Epithelial cell of prostate (primary cell): ENCODE data around the gene RASIP1.
A peak's percentile ranks its signal among the peaks of the same experiment; 100 is the strongest.
"Not testable (repeated sequence)": the region's sequence is repeated elsewhere in the genome, so short reads cannot be mapped to it uniquely, and the experiment has no call there.

Experiments
- DNase-seq: peaks from one replicate; pipeline ENCODE4 v3.0.0-alpha.2; 2011; ENCODE audit warnings: low read depth, low spot score
- H3K27ac ChIP-seq: fragments of 450-650 bp; 2 replicates; pipeline ENCODE4 v1.5.1; 2017; ENCODE audit warnings: mild to moderate bottlenecking

RASIP1 gene, protein sequence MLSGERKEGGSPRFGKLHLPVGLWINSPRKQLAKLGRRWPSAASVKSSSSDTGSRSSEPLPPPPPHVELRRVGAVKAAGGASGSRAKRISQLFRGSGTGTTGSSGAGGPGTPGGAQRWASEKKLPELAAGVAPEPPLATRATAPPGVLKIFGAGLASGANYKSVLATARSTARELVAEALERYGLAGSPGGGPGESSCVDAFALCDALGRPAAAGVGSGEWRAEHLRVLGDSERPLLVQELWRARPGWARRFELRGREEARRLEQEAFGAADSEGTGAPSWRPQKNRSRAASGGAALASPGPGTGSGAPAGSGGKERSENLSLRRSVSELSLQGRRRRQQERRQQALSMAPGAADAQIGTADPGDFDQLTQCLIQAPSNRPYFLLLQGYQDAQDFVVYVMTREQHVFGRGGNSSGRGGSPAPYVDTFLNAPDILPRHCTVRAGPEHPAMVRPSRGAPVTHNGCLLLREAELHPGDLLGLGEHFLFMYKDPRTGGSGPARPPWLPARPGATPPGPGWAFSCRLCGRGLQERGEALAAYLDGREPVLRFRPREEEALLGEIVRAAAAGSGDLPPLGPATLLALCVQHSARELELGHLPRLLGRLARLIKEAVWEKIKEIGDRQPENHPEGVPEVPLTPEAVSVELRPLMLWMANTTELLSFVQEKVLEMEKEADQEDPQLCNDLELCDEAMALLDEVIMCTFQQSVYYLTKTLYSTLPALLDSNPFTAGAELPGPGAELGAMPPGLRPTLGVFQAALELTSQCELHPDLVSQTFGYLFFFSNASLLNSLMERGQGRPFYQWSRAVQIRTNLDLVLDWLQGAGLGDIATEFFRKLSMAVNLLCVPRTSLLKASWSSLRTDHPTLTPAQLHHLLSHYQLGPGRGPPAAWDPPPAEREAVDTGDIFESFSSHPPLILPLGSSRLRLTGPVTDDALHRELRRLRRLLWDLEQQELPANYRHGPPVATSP

DNA sequence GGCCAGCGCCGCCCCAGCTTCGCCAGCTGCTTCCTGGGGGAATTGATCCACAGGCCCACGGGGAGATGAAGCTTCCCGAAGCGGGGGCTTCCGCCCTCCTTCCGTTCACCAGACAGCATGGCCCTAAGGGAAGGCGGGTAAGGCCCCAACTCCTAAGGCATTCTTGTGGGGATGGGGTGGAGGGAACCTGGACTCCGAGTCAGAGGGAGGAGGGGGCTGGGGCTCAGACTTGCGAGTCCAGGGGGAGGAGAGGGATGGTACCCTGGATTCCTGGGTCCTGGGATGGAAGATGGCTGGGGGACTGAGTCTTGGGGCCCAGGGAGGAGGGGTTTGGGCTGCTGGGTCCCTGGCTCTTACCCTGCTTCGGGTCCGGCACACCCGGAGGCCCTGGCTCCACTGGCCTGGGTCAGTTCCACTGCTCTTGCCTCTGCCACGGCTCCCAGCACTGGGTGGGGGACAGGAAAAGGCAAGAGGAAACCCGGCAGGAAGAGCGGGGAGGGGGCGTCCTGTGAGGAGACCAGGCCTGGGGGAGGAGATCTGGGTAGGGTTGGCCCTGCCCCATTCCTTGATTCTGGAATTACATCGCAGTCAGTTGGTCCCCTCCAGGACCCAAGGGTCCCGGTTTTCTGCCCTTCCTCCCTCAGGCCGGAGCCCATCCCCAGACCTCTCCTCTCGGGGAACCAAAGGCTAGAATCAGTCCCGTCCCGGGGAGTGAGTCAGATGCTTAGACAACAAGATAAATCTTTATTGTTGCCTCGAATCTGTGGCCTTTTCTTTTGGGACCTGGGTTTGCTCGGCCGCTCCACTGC is at the start of gene RASIP1:
Gene RASIP1, minus strand, starts transcription at position 447 of the 809 bp plus-strand sequence. Its CDS starts 328 bp downstream, at position 119.
- DNase-seq: no peak
- no peak within 1 kb of the TSS for H3K27ac ChIP-seq

DNA sequence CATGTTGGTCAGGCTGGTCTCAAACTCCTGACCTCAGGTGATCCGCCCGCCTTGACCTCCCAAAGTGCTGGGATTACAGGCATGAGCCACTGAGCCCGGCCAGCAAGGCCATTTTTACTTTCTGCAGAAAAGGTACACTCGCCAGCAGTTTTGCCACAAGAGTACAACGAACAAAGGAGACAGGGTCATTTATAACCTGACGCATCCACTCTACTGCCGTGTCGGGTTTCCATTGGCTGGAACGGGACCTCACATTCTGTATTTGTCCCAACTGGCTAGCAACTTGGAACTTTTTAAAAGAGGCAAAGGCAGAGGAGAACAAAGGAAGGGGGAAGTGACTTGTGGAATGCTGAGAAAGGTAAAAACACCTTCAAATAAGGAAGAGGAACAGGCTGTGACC is 46.9 kb upstream of the RASIP1 start:
- DNase-seq: not testable (repeated sequence)
- H3K27ac ChIP-seq: peak overlapping the region; percentile 79

DNA sequence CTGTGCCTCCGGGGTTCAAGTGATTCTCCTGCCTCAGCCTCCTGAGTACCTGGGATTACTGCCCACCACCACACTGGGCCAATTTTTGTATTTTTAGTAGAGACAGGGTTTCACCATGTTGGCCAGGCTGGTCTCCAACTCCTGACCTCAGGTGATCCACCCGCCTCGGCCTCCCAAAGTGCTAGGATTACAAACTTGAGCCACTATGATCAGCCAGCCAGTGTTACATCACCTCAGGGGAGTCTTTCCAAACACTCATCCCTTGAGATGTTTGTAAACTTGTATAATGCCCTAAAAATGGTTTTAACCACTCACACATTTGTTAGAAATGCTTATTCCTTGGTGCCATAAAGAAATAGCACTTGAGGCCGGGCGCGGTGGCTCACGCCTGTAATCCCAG is 46.0 kb upstream of the RASIP1 start:
- not testable (repeated sequence) for DNase-seq, H3K27ac ChIP-seq

DNA sequence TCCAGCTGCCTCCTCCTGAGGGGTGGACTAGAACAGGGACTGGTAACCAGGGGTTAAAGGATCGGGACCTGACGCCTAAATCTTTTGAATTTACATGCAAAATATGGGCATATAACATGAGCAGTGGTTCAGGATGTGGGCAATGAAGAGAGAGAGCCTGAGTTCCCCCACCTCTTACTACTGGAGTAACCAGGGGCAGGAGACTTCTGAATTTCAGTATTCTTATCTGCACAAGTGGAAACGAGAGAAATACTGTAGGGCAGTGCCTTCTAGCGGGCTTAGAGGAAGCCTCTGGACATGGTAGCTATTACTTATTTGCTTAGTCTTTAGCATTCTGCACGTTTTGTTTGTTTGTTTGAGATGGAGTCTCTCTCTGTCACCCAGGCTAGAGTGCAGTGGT is 44.1 kb upstream of the RASIP1 start:
- H3K27ac ChIP-seq: no peak overlapping the region
- DNase-seq: no peak

DNA sequence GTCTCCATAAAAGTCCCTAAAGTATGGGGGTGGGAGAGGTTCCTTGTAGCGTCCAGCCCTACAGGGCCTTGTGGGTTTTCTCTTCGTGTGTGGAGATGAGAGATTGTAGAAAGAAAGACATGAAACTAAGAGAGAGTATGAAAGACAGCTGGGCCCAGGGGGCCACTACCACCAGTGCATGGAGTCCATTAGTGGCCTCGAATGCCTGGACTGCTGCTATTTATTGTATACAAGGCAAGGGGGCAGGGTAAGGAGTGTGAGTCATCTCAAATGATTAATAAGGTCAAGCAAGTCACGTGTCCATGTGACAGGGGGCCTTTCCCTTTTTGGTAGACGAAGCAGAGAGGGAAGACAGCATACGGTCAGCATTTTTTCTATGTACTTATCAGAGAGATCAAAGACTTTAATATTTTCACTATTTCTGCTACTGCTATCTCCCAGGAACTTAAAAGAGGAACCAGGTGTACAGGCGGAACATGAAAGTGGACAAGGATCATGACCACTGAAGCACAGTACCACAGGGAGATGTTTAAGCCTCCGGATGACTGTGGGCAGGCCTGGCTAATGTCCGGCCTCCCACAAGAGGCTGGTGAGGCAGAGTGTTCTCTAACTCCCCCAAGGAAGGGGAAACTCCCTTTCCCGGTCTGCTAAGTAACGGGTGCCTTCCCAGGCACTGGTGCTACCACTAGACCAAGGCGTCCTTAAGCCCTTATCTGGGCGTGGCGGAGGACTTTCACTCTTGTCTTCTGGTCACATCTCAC is 40.4 kb upstream of the RASIP1 start:
- DNase-seq: no peak

DNA sequence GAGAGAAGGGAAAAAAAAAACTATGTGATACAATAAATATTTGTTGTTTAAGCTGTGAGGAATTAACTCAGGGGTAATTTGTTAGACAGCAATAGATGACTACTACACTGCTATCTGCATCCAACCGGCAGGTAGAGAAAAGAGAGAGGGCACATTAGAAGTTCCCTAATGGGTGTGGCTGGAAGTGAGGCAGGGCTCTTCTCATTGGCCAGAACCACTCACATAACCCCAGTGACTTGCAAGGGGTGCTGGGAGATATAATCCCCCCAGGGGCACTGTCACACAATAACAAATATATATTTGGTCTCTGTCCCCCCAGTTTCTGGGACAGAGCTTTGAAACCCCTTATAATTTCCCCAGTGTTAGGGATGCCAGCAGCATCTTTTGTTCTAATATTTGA is 39.2 kb upstream of the RASIP1 start:
- no peak for DNase-seq
- no peak overlapping the region for H3K27ac ChIP-seq

More for the DNA sequence above, 40.4 kb upstream of the RASIP1 start:
- H3K27ac ChIP-seq: no peak overlapping the region

DNA sequence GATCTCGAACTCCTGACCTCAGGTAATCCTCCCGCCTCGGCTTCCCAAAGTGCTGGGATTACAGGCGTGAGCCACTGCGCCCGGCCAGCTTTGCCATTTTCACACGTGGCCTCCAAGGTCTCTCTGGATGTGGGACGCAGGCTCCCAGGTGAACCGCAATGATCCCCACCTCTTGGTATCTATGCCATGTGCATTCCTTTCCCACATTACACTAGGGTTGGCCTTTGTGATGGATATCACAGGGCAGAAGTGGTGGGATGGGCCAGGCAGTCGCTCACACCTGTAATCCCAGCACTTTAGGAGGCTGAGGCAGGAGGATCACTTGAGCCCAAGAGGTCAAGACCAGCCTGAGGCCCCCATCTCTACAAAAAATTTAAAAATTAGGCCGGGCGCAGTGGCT is 37.3 kb upstream of the RASIP1 start:
- no peak overlapping the region for H3K27ac ChIP-seq
- no peak for DNase-seq

DNA sequence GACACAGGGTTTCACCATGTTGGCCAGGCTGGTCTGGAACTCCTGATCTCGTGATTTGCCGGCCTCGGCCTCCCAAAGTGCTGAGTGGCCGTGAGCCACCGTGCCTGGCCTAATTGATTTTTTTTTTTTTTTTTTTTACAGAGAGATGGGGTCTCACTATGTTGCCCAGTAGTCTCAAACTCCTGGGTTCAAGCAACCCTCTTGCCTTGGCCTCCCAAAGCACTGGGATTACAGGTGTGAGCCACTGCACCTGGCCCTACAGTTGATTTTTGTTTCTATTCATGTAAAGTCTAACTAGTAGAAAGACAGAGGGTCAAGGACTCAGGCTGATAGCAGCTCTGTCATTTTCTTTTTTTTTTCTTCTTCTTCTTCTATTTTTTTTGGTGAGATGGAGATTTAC is 36.7 kb upstream of the RASIP1 start:
- DNase-seq: no peak
- no peak overlapping the region for H3K27ac ChIP-seq

DNA sequence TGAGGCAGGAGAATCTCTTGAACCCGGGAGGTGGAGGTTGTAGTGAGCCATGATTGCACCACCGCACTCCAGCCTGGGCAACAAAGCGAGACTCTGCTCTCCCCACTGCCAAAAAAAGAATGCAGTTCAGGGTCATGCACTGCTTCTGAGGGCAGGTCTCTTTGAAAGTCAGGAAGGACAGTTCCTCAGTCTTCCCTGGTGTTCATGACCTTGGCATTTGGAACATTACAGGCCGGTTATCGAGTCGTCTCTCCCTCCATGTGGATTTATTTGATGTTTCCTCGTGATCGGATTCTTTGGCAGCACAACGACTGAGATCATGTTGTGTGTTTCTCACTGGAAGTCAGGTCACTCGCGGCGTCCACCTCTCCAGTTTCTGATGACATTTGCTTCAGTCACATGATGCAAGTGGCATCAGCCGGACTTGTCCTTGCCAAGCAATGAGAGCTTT is 32.1 kb upstream of the RASIP1 start:
- no peak for DNase-seq
- no peak overlapping the region for H3K27ac ChIP-seq

DNA sequence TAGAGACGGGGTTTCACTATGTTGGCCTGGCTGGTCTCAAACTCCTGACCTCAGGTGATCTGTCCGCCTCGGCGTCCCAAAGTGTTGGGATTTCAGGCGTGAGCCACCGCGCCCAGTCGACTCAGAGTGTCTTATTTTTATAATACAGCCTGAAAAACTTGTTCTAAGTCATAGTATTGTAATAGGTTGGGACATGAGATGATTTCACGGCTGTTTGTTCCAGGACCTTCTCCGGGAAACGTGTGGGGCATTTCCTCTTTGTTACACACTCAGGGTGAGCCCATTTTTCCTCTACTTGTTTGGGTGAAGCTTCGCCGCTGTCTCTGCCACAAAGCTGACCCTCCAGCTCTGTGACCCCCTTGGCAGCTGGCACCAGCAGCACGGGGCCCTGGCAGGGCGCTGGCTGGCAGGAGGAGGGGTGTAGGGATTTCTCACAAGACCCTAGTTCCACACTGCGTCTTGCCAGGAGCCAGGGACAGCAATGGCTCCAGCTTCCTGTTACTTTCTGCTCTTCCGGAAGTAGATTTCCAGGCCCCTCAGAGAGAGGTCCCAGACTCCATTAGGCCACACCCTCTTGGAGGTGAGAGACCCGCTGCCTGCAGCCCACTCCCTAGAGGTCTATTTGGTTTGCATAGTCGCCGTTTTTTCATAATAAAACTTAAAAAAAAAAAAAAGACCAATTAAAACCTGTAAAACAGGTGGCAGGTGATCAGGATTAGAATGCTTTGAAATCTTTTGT is 30.5 kb upstream of the RASIP1 start:
- H3K27ac ChIP-seq: peak overlapping the region; percentile 53
- DNase-seq: no peak

DNA sequence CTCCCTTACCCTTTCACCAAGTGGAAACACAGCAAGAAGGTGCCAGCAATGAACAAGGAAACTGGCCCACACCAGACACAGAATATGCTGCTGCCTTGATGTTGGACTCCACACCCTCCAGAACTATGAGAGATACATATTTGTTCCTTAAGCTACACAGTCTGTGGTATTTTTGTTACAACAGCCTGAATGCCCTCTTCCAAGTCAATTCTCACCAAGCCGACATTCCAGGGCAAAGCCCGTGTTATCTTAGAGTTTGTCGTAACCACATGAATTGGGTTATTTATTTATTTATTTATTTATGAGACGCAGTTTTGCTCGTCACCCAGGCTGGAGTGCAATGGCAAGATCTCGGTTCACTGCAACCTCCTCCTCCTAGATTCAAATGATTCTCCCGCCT is 29.9 kb upstream of the RASIP1 start:
- DNase-seq: no peak
- peak overlapping the region; percentile 53 for H3K27ac ChIP-seq

DNA sequence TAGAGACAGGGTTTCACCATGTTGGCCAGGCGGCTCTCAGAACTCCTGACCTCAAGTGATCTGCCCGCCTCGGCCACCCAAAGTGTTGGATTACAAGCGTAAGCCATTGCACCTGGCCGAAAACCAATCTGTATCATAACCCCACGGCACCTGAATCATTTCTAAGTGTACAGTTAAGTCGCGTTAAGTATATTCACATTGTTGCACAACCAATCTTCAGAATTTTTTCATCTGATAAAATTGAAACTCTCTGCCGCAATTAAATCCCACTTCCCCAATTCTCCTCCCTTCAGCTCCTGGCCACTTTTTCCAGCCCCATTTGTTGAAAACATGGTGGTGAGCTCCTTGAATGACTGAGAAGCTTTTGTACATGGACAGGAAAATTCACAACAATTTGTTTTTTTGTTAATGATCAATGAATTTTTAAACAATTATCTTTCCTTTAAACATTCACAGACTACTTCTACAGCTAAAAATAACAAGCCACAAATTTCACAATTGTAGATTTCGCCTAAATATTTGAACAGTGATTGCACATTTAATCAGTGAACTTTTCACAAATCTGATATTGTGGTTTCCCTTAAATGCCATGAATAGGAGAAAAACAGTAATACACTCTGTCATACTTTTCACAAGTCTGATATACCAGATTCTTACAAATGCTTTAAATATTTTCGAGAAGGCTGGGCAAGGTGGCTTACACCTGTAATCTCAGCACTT is 28.7 kb upstream of the RASIP1 start:
- DNase-seq: no peak
- H3K27ac ChIP-seq: peak overlapping the region; percentile 53

DNA sequence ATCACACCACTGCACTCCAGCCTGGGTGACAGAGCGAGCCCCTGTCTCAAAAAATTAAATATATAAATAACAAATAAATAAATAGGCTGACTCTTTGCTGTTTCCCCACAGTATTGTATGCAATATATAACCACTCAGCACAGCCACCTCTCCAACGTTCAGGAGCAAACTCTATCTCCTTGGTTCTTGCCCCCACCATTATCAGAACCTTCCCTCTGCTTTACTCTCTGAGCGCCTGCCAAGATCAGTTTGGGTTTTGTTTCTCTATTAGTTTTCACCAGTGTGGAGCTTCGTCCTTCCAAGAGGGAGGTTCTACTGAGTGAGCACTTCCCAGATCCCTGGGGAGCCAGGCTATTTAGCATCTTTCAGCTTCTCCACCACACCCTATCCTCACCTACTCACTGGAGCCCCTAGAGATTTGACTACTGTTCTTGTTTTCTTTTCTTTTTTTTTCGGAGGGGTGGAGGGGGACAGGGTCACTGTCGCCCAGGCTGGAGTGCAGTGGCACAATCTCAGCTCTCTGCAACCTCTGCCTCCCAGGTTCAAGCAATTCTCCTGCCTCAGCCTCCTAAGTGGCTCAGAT is 27.9 kb upstream of the RASIP1 start:
- not testable (repeated sequence) for H3K27ac ChIP-seq, DNase-seq

DNA sequence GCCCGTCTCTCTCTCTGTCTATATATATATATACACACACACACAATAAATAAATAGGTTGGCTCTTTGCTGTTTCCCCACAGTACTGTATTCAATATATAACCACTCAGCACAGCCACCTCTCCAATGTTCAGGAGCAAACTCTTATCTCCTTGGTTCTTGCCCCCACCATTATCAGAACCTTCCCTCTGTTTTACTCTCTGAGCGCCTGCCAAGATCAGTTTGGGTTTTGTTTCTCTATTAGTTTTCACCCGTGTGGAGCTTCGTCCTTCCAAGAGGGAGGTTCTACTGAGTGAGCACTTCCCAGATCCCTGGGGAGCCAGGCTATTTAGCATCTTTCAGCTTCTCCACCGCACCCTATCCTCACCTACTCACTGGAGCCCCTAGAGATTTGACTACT is 25.4 kb upstream of the RASIP1 start:
- not testable (repeated sequence) for H3K27ac ChIP-seq, DNase-seq

DNA sequence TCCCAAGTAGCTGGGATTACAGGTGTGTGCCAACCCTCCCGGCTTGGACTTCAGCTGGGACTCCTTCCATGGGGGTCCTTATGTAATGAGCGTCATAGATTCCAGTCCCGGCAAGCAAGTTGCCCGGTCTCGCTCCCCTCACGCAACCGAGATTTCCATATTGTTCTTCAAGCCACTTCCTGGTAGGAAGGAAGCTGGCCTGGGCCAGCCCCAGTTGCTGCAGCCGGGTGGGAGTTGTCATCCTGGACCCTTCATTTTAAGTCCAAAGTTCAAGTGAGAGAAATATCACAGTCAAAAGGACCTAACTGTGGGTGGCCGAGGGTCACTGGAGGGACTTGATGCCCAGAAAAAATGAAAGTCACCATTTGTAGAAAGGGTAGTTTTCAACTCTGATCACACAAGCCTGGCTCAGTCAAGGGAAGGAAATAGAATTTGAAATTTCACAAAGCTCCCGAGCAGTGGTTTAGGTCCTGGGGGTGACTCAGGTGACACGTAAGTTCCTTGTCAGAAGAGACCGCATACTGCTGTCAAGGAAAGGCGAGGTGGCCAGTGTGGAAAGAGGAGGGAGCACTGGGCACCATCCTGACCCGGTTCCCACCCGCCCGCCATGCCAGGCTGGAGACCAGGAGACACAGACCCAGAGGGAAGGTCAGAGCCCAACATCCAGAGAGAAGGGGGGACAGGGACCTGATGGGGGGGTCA is 20.2 kb upstream of the RASIP1 start:
- DNase-seq: no peak
- H3K27ac ChIP-seq: no peak overlapping the region

DNA sequence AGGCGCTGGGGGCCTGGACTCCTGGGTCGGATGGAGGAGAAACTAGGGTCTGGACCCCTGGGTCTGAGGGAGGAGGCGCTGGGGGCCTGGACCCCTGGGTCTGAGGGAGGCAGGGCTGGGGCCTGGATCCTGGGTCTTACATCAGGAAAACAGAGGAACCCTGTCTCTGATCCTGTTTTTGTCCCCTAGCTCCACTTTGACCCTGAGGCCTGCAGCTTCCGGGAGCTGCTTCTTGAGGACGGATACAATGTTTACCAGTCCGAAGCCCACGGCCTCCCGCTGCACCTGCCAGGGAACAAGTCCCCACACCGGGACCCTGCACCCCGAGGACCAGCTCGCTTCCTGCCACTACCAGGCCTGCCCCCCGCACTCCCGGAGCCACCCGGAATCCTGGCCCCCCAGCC is 17.3 kb upstream of the RASIP1 start:
- DNase-seq: no peak
- H3K27ac ChIP-seq: no peak overlapping the region

DNA sequence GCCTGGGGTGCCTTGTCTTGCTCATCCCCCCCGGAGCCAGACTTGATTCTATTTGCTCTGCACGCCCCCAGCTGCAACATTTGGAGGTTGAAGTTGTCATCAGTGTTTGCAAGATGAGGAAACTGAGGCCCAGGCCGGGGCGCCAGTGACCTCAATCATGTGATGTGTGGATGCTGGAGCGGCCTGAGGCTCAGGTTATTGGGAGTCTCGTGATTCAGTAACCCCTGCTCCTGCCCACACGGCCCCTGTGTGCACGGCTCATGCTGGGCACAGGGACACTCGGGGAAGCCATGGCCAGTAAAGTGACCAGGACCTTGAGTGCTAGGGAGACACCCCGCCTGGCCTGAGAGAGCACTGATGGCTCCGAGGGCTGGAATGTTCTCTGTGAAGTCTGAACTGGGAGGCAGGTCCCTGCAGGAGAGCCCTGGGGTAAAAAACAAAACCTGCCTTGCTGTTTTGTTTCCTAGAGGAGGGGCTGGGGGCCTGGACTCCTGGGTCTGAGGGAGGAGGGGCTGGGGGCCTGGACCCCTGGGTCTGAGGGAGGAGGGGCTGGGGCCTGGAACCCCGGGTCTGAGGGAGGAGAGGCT is 16.8 kb upstream of the RASIP1 start:
- no peak for DNase-seq
- no peak overlapping the region for H3K27ac ChIP-seq
